OCI-LY3 (cell line): ENCODE data around the gene MAP2K1.
"Not testable (repeated sequence)": the region's sequence is repeated elsewhere in the genome, so short reads cannot be mapped to it uniquely, and the experiment has no call there.

Source experiments
- H2AFZ ChIP-seq: fragments of 200-600, 300-600 bp; shearing (Covaris generic); 2 replicates; pipeline ENCODE4 v1.6.0; 2014; ENCODE audit warnings: antibody characterized with exemption, low read depth, low read length
- H3K27ac ChIP-seq: fragments of 200-600, 300-600 bp; sonication (generic); 2 replicates; pipeline ENCODE4 v1.5.1; 2014; ENCODE audit warnings: mild to moderate bottlenecking, low read length, moderate library complexity, mixed read lengths
- H3K27me3 ChIP-seq: fragments of 200-600, 300-600 bp; sonication (generic); 2 replicates; pipeline ENCODE4 v1.6.1; 2014; ENCODE audit warnings: low read depth, low read length, mixed read lengths
- H3K36me3 ChIP-seq: fragments of 200-600, 300-600 bp; sonication (generic); replicated peaks from 2 replicates; pipeline ENCODE3; 2014; ENCODE audit warnings: low read depth, low read length, mixed read lengths
- H3K4me1 ChIP-seq: fragments of 300-600, 200-600 bp; sonication (generic); 2 replicates; pipeline ENCODE4 v1.6.1; 2014; ENCODE audit warnings: low read length, mixed read lengths
- H3K4me2 ChIP-seq: fragments of 200-600, 300-600 bp; sonication (generic); 2 replicates; pipeline ENCODE4 v1.6.1; 2014; ENCODE audit warnings: low read length, mixed read lengths
- H3K4me3 ChIP-seq: fragments of 300-600, 200-600 bp; sonication (generic); 2 replicates; pipeline ENCODE4 v1.5.1; 2014; ENCODE audit warnings: antibody characterized with exemption, mild to moderate bottlenecking, low read length, moderate library complexity
- H3K79me2 ChIP-seq: fragments of 300-600, 200-600 bp; shearing (Covaris generic); 2 replicates; pipeline ENCODE4 v1.6.1; 2014; ENCODE audit warnings: mild to moderate bottlenecking, low read length, mixed read lengths
- H3K9ac ChIP-seq: fragments of 300-600, 200-600 bp; shearing (Covaris generic); 2 replicates; pipeline ENCODE4 v1.6.0; 2014; ENCODE audit warnings: mild to moderate bottlenecking, low read length, moderate library complexity
- H3K9me3 ChIP-seq: fragments of 200-600, 300-600 bp; shearing (Covaris generic); 2 replicates; pipeline ENCODE4 v1.6.1; 2014; ENCODE audit warnings: low read length, mixed read lengths; ENCODE audit not compliant: insufficient read depth
- H4K20me1 ChIP-seq: fragments of 200-600, 300-600 bp; sonication (generic); 2 replicates; pipeline ENCODE4 v1.6.1; 2016; ENCODE audit warnings: low read length, mixed read lengths; ENCODE audit not compliant: insufficient read depth
- EZH2phosphoT487 ChIP-seq: fragments of 200-600 bp; shearing (Covaris generic); IDR thresholded peaks from 2 replicates; pipeline ENCODE4 v1.6.1; 2018; ENCODE audit warnings: antibody characterized with exemption, mixed run types, low read depth
- TF ChIP-seq, protein P1 (sequence below): fragments of 200-600, 300-600 bp; sonication (generic); IDR thresholded peaks from 2 replicates; pipeline ENCODE4 v1.5.1; 2014; ENCODE audit warnings: antibody characterized with exemption, low read length, low read depth

The MAP2K1 gene

DNA sequence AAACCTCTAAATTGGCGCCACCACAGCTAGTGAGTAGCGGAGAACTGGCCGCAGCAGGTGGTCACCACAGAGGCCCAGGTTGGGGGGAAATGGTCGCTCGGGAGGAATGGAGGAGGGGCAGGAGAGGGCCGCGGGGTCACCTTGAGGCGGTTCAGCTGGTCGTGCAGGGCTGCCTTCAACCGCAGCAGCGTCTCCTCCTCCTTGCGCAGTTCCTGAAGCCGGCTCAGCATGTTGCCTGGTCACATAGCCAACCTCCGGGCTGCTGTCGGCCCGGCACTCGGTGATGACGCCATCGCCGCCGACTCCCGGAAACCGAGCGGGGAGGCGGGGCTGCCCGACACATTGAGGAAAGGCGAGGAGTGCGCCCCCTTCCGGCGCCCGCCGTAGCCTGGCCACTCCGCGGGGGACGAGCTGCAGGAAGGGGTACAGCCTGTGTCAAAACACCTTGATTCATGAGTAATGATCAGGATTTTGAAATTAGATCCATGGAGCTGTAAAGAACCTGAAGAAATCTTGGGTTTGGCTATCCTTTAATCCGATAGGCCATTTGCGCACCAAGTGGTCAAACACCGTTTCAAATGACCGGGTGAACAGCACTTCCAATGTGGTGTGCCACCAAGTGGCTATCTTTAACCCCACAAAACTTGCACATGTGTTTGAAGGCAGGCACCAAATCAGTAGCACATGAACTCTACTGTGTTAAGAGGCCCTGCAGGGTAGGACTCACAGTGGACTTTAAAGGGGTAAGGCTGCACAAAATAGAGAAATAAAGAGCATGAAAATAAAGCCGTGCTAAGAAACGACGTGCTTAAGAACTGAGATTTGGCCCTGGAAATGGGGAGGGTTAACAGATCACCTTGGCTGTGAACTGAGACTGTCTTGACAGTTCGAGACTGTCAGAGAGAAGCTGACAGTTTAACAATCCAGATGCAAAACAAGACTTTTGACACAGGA lies 111.1 kb downstream of the MAP2K1 start, which contains the start of gene SNAPC5:
Gene SNAPC5 (minus strand): TSS at position 261 of the 954 bp plus-strand sequence. CDS start 31 bp downstream, at position 230.
- no peak for TF ChIP-seq EZH2phosphoT487
- TF ChIP-seq, protein P1, sequence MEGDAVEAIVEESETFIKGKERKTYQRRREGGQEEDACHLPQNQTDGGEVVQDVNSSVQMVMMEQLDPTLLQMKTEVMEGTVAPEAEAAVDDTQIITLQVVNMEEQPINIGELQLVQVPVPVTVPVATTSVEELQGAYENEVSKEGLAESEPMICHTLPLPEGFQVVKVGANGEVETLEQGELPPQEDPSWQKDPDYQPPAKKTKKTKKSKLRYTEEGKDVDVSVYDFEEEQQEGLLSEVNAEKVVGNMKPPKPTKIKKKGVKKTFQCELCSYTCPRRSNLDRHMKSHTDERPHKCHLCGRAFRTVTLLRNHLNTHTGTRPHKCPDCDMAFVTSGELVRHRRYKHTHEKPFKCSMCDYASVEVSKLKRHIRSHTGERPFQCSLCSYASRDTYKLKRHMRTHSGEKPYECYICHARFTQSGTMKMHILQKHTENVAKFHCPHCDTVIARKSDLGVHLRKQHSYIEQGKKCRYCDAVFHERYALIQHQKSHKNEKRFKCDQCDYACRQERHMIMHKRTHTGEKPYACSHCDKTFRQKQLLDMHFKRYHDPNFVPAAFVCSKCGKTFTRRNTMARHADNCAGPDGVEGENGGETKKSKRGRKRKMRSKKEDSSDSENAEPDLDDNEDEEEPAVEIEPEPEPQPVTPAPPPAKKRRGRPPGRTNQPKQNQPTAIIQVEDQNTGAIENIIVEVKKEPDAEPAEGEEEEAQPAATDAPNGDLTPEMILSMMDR = peak; percentile 99
- H4K20me1 ChIP-seq = peaks cover 20% of the 10 kb centered on the region
- H3K4me2 ChIP-seq = peak within 1 kb of the TSS; percentile 88
- peaks cover 20% of the 10 kb centered on the region for H3K4me1 ChIP-seq
- peak within 1 kb of the TSS; percentile 74 for H3K9ac ChIP-seq
- peaks cover 40% of the 10 kb centered on the region for H3K79me2 ChIP-seq
- peaks cover 76% of the 10 kb centered on the region for H3K36me3 ChIP-seq
- H3K27ac ChIP-seq = peak within 1 kb of the TSS; percentile 60
- H2AFZ ChIP-seq = 0 out of 2 replicates have a peak within 1 kb of the TSS, but pooled peaks have one; percentile 0
- no peaks in the 10 kb centered on the region for H3K9me3 ChIP-seq
- peak within 1 kb of the TSS; percentile 87 for H3K4me3 ChIP-seq
- no peaks in the 10 kb centered on the region for H3K27me3 ChIP-seq

DNA sequence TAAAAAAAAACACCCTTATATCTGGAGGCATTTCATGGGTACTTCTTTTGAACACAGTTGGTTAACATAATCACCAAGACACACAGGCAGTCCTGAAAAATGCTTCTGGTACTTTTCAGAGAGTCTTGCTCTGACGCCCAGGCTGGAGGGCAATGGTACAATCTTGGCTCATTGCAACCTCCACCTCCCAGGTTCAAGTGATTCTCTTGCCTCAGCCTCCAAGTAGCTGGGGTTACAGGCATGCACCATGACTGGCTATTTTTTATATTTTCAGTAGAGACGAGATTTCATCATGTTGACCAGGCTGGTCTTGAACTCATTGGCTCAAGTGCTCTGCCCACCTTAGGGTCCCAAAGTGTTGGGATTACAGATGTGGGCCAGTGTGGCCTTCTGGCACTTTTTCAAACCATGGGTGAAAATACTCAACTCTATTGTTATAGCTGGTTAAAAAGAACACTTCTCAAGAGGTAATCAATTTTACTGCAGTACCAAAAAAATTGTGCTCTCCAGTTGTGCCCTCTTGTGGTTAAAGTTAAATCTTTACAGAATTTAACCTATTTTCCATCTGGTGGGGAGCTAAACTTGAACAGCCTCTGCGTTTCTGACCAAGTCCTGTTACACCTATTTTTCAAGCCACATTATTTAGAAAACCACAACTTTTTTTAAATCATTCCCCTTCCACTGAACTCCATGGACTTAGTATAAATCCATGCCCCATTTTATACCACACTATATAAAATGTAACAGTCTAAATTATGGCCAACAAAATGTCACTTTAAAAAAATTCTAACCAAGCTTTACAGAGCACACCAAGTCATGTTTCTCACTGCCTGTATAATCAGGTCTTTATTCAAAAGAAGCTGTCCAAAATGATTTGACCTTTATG lies 112.0 kb downstream of the MAP2K1 start:
- TF ChIP-seq, protein P1 = peak; percentile 48
- TF ChIP-seq EZH2phosphoT487 = no peak
- no peak overlapping the region for H3K4me2 ChIP-seq
- peaks cover 29% of the 10 kb centered on the region for H4K20me1 ChIP-seq
- no peak overlapping the region for H3K9ac ChIP-seq
- H3K9me3 ChIP-seq = no peaks in the 10 kb centered on the region
- H2AFZ ChIP-seq = no peak overlapping the region
- H3K79me2 ChIP-seq = peaks cover 50% of the 10 kb centered on the region
- H3K4me1 ChIP-seq = peaks cover 27% of the 10 kb centered on the region
- H3K27me3 ChIP-seq = no peaks in the 10 kb centered on the region
- no peak overlapping the region for H3K4me3 ChIP-seq
- H3K27ac ChIP-seq = peak overlapping the region; percentile 60
- peaks cover 81% of the 10 kb centered on the region for H3K36me3 ChIP-seq

DNA sequence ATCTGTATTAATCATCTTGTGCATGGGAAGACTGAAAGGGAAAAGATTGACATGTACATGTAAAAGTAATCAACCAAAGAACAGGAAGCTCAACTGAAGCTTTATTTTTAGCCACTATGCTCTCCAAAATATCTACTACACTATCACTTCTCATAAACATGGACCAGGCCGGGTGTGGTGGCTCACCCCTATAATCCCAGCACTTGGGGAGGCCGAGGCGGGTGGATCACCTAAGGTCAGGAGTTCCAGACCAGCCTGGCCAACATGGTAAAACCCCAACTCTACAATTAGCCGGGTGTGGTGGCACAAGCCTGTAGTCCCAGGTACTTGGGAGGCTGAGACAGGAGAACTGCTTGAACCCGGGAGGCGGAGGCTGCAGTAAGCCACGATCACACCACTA lies 113.6 kb downstream of the MAP2K1 start:
- Histone ChIP-seq H3K36me3 (peaks cover 71% of the 10 kb centered on the region), H3K27ac (0 out of 2 replicates have a peak overlapping the region, but pooled peaks have one; percentile 2), H4K20me1 (peaks cover 32% of the 10 kb centered on the region), H3K79me2 (peaks cover 65% of the 10 kb centered on the region), H3K4me1 (peaks cover 27% of the 10 kb centered on the region)
- not testable (repeated sequence) for H2AFZ ChIP-seq, H3K4me2 ChIP-seq, H3K9ac ChIP-seq, H3K4me3 ChIP-seq, H3K9me3 ChIP-seq, H3K27me3 ChIP-seq

DNA sequence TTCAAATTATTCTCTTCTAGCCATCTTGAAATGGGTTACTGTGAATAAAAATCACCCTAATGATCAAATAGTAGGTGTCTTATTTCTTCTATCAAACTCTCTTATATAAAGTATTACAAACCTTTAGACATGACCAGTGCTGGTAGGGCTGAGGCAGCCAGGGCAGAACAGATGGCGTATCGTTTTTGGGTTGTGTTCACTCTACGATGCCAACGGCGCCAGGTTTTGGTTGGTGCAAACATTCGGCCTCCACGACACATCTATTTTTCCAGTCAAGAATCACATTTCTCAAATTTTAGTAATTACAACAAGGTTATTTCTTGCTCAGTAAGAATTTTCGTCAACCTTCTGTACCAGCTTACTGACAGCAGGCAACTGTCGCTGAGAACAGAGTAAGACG lies 115.8 kb downstream of the MAP2K1 start:
- Histone ChIP-seq H3K4me2 (peak overlapping the region; percentile 94), H2AFZ (no peak overlapping the region), H4K20me1 (peaks cover 32% of the 10 kb centered on the region), H3K36me3 (peaks cover 61% of the 10 kb centered on the region), H3K27me3 (no peaks in the 10 kb centered on the region), H3K79me2 (peaks cover 64% of the 10 kb centered on the region), H3K9ac (peak overlapping the region; percentile 99), H3K4me1 (peaks cover 32% of the 10 kb centered on the region), H3K4me3 (peak overlapping the region; percentile 92), H3K9me3 (no peaks in the 10 kb centered on the region), H3K27ac (peak overlapping the region; percentile 83)
- no peak for TF ChIP-seq EZH2phosphoT487
- TF ChIP-seq, protein P1 = no peak

DNA sequence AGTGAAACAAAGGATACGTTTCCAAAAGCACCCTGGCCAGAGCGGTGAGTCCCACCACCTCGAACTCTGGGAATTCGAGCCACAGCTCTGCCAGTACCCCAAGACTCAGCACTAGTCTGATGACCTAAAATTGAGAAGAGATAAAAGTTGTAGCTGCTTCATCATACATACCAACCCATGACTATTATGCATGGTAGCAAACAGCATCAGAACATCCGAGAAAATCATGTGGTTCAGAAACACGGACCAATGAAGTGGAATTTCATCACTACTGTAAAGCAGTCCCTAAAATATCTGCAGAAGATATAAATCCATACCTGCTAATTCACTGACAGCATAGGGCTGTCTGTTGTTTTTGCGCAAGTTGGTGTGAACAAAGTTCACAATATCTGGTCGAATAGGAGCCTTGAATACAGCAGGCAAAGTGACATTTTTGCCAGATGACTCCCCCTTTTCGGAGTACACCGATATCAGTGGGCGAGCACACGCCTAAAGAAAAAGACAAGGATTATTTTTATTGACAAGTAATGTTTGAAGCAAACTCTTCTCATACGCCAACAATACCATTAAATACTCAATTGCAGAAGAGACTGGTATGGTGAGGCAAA lies 116.4 kb downstream of the MAP2K1 start:
- H3K27ac ChIP-seq = peak overlapping the region; percentile 83
- H3K9me3 ChIP-seq, H3K27me3 ChIP-seq, H2AFZ ChIP-seq: not testable (repeated sequence)
- peaks cover 30% of the 10 kb centered on the region for H3K4me1 ChIP-seq
- peak overlapping the region; percentile 94 for H3K4me2 ChIP-seq
- peaks cover 60% of the 10 kb centered on the region for H3K36me3 ChIP-seq
- H4K20me1 ChIP-seq = peaks cover 29% of the 10 kb centered on the region
- H3K79me2 ChIP-seq = peaks cover 69% of the 10 kb centered on the region
- peak overlapping the region; percentile 99 for H3K9ac ChIP-seq
- peak overlapping the region; percentile 92 for H3K4me3 ChIP-seq
